HL-60 (cell line): ENCODE measurements around the gene SPINT2.

Experiments
- CTCF ChIP-seq: IDR thresholded peaks from one replicate; pipeline ENCODE4 v1.5.1; 2011; ENCODE audit warnings: low read length, control low read depth, inconsistent platforms; ENCODE audit not compliant: insufficient read depth
- GABPA ChIP-seq: IDR thresholded peaks from 2 replicates; pipeline ENCODE4 v1.6.1; 2012; ENCODE audit warnings: low read depth

GRCh38 chr19:38303517-38304351 lies 39.4 kb downstream of the SPINT2 start, which contains the start of gene C19orf33:
- TF ChIP-seq CTCF (no peak), GABPA (no peak)
